ENCODE data around the gene NELFE. TPM values are rescaled to one million over a fixed set of nuclear protein-coding genes. Genes with fewer than 3 reads are reported as not detected.

The NELFE gene
- total and polyA plus RNA-seq, 2 experiments from 2014 or later = 70.1 to 78.7 TPM

- no peak overlapping the region for H3K27ac ChIP-seq
- H3K4me3 ChIP-seq = no peak overlapping the region
- H3K9me3 ChIP-seq (ENCODE audit: low read depth) = no peaks in the 10 kb centered on the region
- peaks cover 4% of the 10 kb centered on the region for H3K79me2 ChIP-seq
- H4K20me1 ChIP-seq (ENCODE audit: insufficient read depth, poor library complexity, severe bottlenecking) = no peaks in the 10 kb centered on the region
- TF ChIP-seq EZH2phosphoT487 (IDR thresholded peaks at IDR 0.05; ENCODE audit: low read depth, severe bottlenecking, unreplicated experiment) (no peak), EZH2 (IDR thresholded peaks at IDR 0.05; ENCODE audit: borderline replicate concordance) (no peak), CTCF (IDR thresholded peaks at IDR 0.05; ENCODE audit: poor library complexity) (no peak)
- H3K4me1 ChIP-seq (ENCODE audit: insufficient read depth) = peaks cover 23% of the 10 kb centered on the region
- no peak overlapping the region for H2AFZ ChIP-seq
- H3K4me2 ChIP-seq = no peak overlapping the region
- WGBS (ENCODE audit: low lambda C conversion rate, missing lambda C conversion rate) = 85% methylated on average over 3 of the region's 3 CpGs
- DNase-seq (ENCODE audit: low spot score) = no peak
- no peaks in the 10 kb centered on the region for H3K9me2 ChIP-seq (replicated peaks; ENCODE audit: insufficient read depth)
- H3K27me3 ChIP-seq = no peaks in the 10 kb centered on the region
- H3K36me3 ChIP-seq (replicated peaks; ENCODE audit: insufficient read depth, low read depth) = no peaks in the 10 kb centered on the region
These were observed 15.0 kb downstream of the NELFE start for GRCh38 chr6:31943742-31944141.

GRCh38 chr6:31940256-31940664 lies 18.5 kb downstream of the NELFE start:
- Histone ChIP-seq H3K27me3 (no peaks in the 10 kb centered on the region), H3K4me1 (ENCODE audit: insufficient read depth) (peaks cover 15% of the 10 kb centered on the region), H4K20me1 (ENCODE audit: insufficient read depth, poor library complexity, severe bottlenecking) (no peaks in the 10 kb centered on the region), H3K27ac (peak overlapping the region; percentile 80), H3K4me3 (no peak overlapping the region), H3K9me3 (ENCODE audit: low read depth) (no peaks in the 10 kb centered on the region), H3K9me2 (replicated peaks; ENCODE audit: insufficient read depth) (no peaks in the 10 kb centered on the region), H3K79me2 (no peaks in the 10 kb centered on the region), H2AFZ (no peak overlapping the region), H3K4me2 (no peak overlapping the region), H3K36me3 (replicated peaks; ENCODE audit: insufficient read depth, low read depth) (no peaks in the 10 kb centered on the region)
- WGBS (ENCODE audit: low lambda C conversion rate, missing lambda C conversion rate) = 15% methylated on average over 6 of the region's 6 CpGs
- TF ChIP-seq EZH2phosphoT487 (IDR thresholded peaks at IDR 0.05; ENCODE audit: low read depth, severe bottlenecking, unreplicated experiment) (no peak), EZH2 (IDR thresholded peaks at IDR 0.05; ENCODE audit: borderline replicate concordance) (no peak), CTCF (IDR thresholded peaks at IDR 0.05; ENCODE audit: poor library complexity) (no peak)
- peak; percentile 57 for DNase-seq (ENCODE audit: low spot score)

- no peak overlapping the region for H3K4me3 ChIP-seq
- H3K36me3 ChIP-seq (replicated peaks; ENCODE audit: insufficient read depth, low read depth) = no peaks in the 10 kb centered on the region
- H3K79me2 ChIP-seq = no peaks in the 10 kb centered on the region
- no peaks in the 10 kb centered on the region for H3K9me2 ChIP-seq (replicated peaks; ENCODE audit: insufficient read depth)
- H4K20me1 ChIP-seq (ENCODE audit: insufficient read depth, poor library complexity, severe bottlenecking) = no peaks in the 10 kb centered on the region
- peaks cover 5% of the 10 kb centered on the region for H3K4me1 ChIP-seq (ENCODE audit: insufficient read depth)
- DNase-seq (ENCODE audit: low spot score) = no peak
- no peak overlapping the region for H3K27ac ChIP-seq
- H3K9me3 ChIP-seq (ENCODE audit: low read depth) = no peaks in the 10 kb centered on the region
- no peak overlapping the region for H2AFZ ChIP-seq
- no peaks in the 10 kb centered on the region for H3K27me3 ChIP-seq
- H3K4me2 ChIP-seq = no peak overlapping the region
- TF ChIP-seq EZH2 (IDR thresholded peaks at IDR 0.05; ENCODE audit: borderline replicate concordance) = no peak
- no peak for TF ChIP-seq EZH2phosphoT487 (IDR thresholded peaks at IDR 0.05; ENCODE audit: low read depth, severe bottlenecking, unreplicated experiment)
- TF ChIP-seq CTCF (IDR thresholded peaks at IDR 0.05; ENCODE audit: poor library complexity) = no peak
- 82% methylated on average over 9 of the region's 9 CpGs for WGBS (ENCODE audit: low lambda C conversion rate, missing lambda C conversion rate)
These were observed 22.9 kb downstream of the NELFE start for GRCh38 chr6:31935823-31936222.

- Histone ChIP-seq H3K27me3 (no peaks in the 10 kb centered on the region), H3K36me3 (replicated peaks; ENCODE audit: insufficient read depth, low read depth) (no peaks in the 10 kb centered on the region), H3K9me2 (replicated peaks; ENCODE audit: insufficient read depth) (no peaks in the 10 kb centered on the region), H3K4me2 (no peak overlapping the region), H3K79me2 (no peaks in the 10 kb centered on the region), H4K20me1 (ENCODE audit: insufficient read depth, poor library complexity, severe bottlenecking) (no peaks in the 10 kb centered on the region), H3K9me3 (ENCODE audit: low read depth) (no peaks in the 10 kb centered on the region), H3K4me3 (no peak overlapping the region), H3K4me1 (ENCODE audit: insufficient read depth) (no peaks in the 10 kb centered on the region), H3K27ac (no peak overlapping the region), H2AFZ (no peak overlapping the region)
- 85% methylated on average over 3 of the region's 3 CpGs for WGBS (ENCODE audit: low lambda C conversion rate, missing lambda C conversion rate)
- no peak for DNase-seq (ENCODE audit: low spot score)
- TF ChIP-seq EZH2phosphoT487 (IDR thresholded peaks at IDR 0.05; ENCODE audit: low read depth, severe bottlenecking, unreplicated experiment) (no peak), EZH2 (IDR thresholded peaks at IDR 0.05; ENCODE audit: borderline replicate concordance) (no peak), CTCF (IDR thresholded peaks at IDR 0.05; ENCODE audit: poor library complexity) (no peak)
These were observed 23.8 kb downstream of the NELFE start for GRCh38 chr6:31935021-31935420.
